ENCODE data around the gene ZCCHC14. TPM values are rescaled to one million over a fixed set of nuclear protein-coding genes. Genes with fewer than 3 reads are reported as not detected.
"Not testable (repeated sequence)": the region's sequence is repeated elsewhere in the genome, so short reads cannot be mapped to it uniquely, and the experiment has no call there.

ZCCHC14 gene
- total RNA-seq, 2 donors from 2014 or later: 3.0 to 5.2 TPM

GRCh38 chr16:87369117-87369765 is 123.6 kb downstream of the ZCCHC14 start:
- ATAC-seq (replicated peaks): no peak
- no peaks in the 10 kb centered on the region for H3K27me3 Mint-ChIP-seq
- peaks cover 35% of the 10 kb centered on the region for H3K4me1 Mint-ChIP-seq
- H3K27ac Mint-ChIP-seq: no peak overlapping the region
- peaks cover 32% of the 10 kb centered on the region for H3K36me3 Mint-ChIP-seq (ENCODE audit: low read depth)
- H3K4me3 Mint-ChIP-seq: no peak overlapping the region
- H3K9me3 Mint-ChIP-seq: no peaks in the 10 kb centered on the region

GRCh38 chr16:87368029-87368770 is 124.6 kb downstream of the ZCCHC14 start:
- Mint-ChIP-seq H3K27ac (peak overlapping the region; percentile 29), H3K4me1 (peaks cover 30% of the 10 kb centered on the region), H3K4me3 (no peak overlapping the region), H3K36me3 (ENCODE audit: low read depth) (peaks cover 28% of the 10 kb centered on the region), H3K27me3 (no peaks in the 10 kb centered on the region), H3K9me3 (no peaks in the 10 kb centered on the region)
- no peak for ATAC-seq (replicated peaks)

GRCh38 chr16:87367529-87367928 is 125.3 kb downstream of the ZCCHC14 start:
- Mint-ChIP-seq H3K27ac (no peak overlapping the region), H3K4me1 (peaks cover 30% of the 10 kb centered on the region), H3K36me3 (ENCODE audit: low read depth) (peaks cover 30% of the 10 kb centered on the region), H3K27me3 (no peaks in the 10 kb centered on the region), H3K4me3 (no peak overlapping the region), H3K9me3 (no peaks in the 10 kb centered on the region)
- ATAC-seq (replicated peaks): no peak

- H3K9me3 Mint-ChIP-seq: no peaks in the 10 kb centered on the region
- no peak overlapping the region for H3K27ac Mint-ChIP-seq
- H3K4me3 Mint-ChIP-seq: no peak overlapping the region
- no peaks in the 10 kb centered on the region for H3K27me3 Mint-ChIP-seq
- peaks cover 30% of the 10 kb centered on the region for H3K36me3 Mint-ChIP-seq (ENCODE audit: low read depth)
- no peak for ATAC-seq (replicated peaks)
- peaks cover 30% of the 10 kb centered on the region for H3K4me1 Mint-ChIP-seq
These were observed 125.9 kb downstream of the ZCCHC14 start for GRCh38 chr16:87366930-87367329.

- H3K9me3 Mint-ChIP-seq: no peaks in the 10 kb centered on the region
- no peak overlapping the region for H3K27ac Mint-ChIP-seq
These were observed 126.5 kb downstream of the ZCCHC14 start for GRCh38 chr16:87366288-87366687.

GRCh38 chr16:87365021-87365713 is 127.7 kb downstream of the ZCCHC14 start:
- Mint-ChIP-seq H3K36me3 (ENCODE audit: low read depth) (peaks cover 34% of the 10 kb centered on the region), H3K27me3 (no peaks in the 10 kb centered on the region), H3K27ac (peak overlapping the region; percentile 66), H3K4me3 (no peak overlapping the region), H3K9me3 (no peaks in the 10 kb centered on the region), H3K4me1 (peaks cover 30% of the 10 kb centered on the region)
- no peak for ATAC-seq (replicated peaks)

More at GRCh38 chr16:87366288-87366687, 126.5 kb downstream of the ZCCHC14 start:
- no peak for ATAC-seq (replicated peaks)
- Mint-ChIP-seq H3K27me3 (no peaks in the 10 kb centered on the region), H3K4me3 (no peak overlapping the region), H3K4me1 (peaks cover 30% of the 10 kb centered on the region), H3K36me3 (ENCODE audit: low read depth) (peaks cover 30% of the 10 kb centered on the region)

GRCh38 chr16:87363771-87364455 is 128.9 kb downstream of the ZCCHC14 start:
- Mint-ChIP-seq H3K9me3 (no peaks in the 10 kb centered on the region), H3K4me1 (peaks cover 24% of the 10 kb centered on the region), H3K4me3 (no peak overlapping the region), H3K36me3 (ENCODE audit: low read depth) (peaks cover 46% of the 10 kb centered on the region), H3K27ac (peak overlapping the region; percentile 66), H3K27me3 (no peaks in the 10 kb centered on the region)
- no peak for ATAC-seq (replicated peaks)

GRCh38 chr16:87362828-87363559 is 129.8 kb downstream of the ZCCHC14 start:
- Mint-ChIP-seq H3K4me1 (peaks cover 18% of the 10 kb centered on the region), H3K27ac (peak overlapping the region; percentile 42), H3K36me3 (ENCODE audit: low read depth) (peaks cover 55% of the 10 kb centered on the region)
- H3K9me3 Mint-ChIP-seq; H3K27me3 Mint-ChIP-seq; ATAC-seq (replicated peaks); H3K4me3 Mint-ChIP-seq: not testable (repeated sequence)

- Mint-ChIP-seq H3K4me3 (no peak overlapping the region), H3K9me3 (no peaks in the 10 kb centered on the region), H3K27ac (no peak overlapping the region), H3K36me3 (ENCODE audit: low read depth) (peaks cover 59% of the 10 kb centered on the region), H3K4me1 (peaks cover 13% of the 10 kb centered on the region), H3K27me3 (no peaks in the 10 kb centered on the region)
- ATAC-seq (replicated peaks): no peak
These were observed 130.8 kb downstream of the ZCCHC14 start for GRCh38 chr16:87361916-87362619.

- Mint-ChIP-seq H3K27me3 (no peaks in the 10 kb centered on the region), H3K9me3 (no peaks in the 10 kb centered on the region), H3K36me3 (ENCODE audit: low read depth) (peaks cover 59% of the 10 kb centered on the region), H3K4me1 (peaks cover 7% of the 10 kb centered on the region), H3K27ac (peak overlapping the region; percentile 28), H3K4me3 (no peak overlapping the region)
- ATAC-seq (replicated peaks): no peak
These were observed 131.8 kb downstream of the ZCCHC14 start for GRCh38 chr16:87360862-87361610.

- H3K36me3 Mint-ChIP-seq (ENCODE audit: low read depth): peaks cover 63% of the 10 kb centered on the region
- ATAC-seq (replicated peaks): no peak
- no peak overlapping the region for H3K4me3 Mint-ChIP-seq
- H3K9me3 Mint-ChIP-seq: no peaks in the 10 kb centered on the region
- no peaks in the 10 kb centered on the region for H3K4me1 Mint-ChIP-seq
- no peak overlapping the region for H3K27ac Mint-ChIP-seq
- no peaks in the 10 kb centered on the region for H3K27me3 Mint-ChIP-seq
These were observed 133.7 kb downstream of the ZCCHC14 start for GRCh38 chr16:87359121-87359520.

- no peak overlapping the region for H3K4me3 Mint-ChIP-seq
- ATAC-seq (replicated peaks): no peak
- H3K27ac Mint-ChIP-seq: no peak overlapping the region
- H3K9me3 Mint-ChIP-seq: no peaks in the 10 kb centered on the region
- H3K36me3 Mint-ChIP-seq (ENCODE audit: low read depth): peaks cover 61% of the 10 kb centered on the region
- H3K27me3 Mint-ChIP-seq: no peaks in the 10 kb centered on the region
- H3K4me1 Mint-ChIP-seq: no peaks in the 10 kb centered on the region
These were observed 134.1 kb downstream of the ZCCHC14 start for GRCh38 chr16:87358696-87359095.

- no peak overlapping the region for H3K4me3 Mint-ChIP-seq
- no peaks in the 10 kb centered on the region for H3K4me1 Mint-ChIP-seq
- peaks cover 57% of the 10 kb centered on the region for H3K36me3 Mint-ChIP-seq (ENCODE audit: low read depth)
- no peaks in the 10 kb centered on the region for H3K9me3 Mint-ChIP-seq
- no peaks in the 10 kb centered on the region for H3K27me3 Mint-ChIP-seq
- no peak overlapping the region for H3K27ac Mint-ChIP-seq
- ATAC-seq (replicated peaks): no peak
These were observed 134.6 kb downstream of the ZCCHC14 start for GRCh38 chr16:87358250-87358649.

Measured in activated T-helper 17 cell treated with anti-CD3 and anti-CD28 coated beads, Interleukin-2, amount 50 U/mL, for 72 hours (primary cell).